DMS114 treated with DMSO at 0.1 percent for 48 hours (cell line): ENCODE measurements around the gene CBX4.
"Not testable (repeated sequence)": the region's sequence is repeated elsewhere in the genome, so short reads cannot be mapped to it uniquely, and the experiment has no call there.

Source experiments
- DNase-seq: peaks from one replicate; lab custom pipeline; 2025; ENCODE audit not compliant: unreplicated experiment; lab: John Stamatoyannopoulos, UW

The CBX4 gene

DNA sequence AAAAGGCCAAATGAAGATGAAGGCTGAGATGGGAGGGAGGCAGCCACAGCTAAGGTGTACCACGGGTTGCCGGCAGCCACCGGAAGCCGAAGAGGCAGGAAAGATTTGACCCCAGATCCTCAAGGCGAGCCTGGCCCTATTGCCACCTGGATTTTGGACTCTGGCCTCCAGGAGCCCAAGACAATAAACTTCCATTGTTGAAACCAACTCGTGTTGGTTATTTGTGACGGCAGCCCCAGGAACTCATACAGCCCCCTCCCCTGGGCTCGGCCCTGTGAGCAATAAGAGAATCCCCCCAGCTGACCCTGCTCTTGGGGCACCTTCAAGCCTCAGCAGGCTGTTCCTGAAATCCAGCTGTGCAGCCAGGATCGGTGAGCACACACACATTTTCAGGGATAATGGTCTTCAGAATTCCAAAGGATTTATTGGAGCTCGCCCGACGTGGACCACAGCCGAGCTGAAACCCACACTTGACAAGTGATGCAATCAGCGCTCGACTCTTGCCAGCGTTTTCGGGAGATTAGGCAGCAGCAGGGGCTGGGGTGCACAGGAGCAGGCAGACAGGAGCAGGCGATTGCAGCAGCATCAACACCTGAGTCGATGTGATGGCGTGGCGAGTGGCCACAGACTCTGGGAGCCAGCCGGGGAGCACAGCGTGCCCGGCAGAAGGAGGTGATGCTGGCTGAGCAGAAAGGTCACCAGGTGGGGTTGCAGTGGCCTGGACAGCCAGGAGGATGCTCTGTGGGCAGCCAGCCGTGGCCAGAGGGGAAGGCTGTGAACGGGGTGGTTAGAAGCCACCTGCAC is 22.4 kb upstream of the CBX4 start:
- DNase-seq, result no peak

DNA sequence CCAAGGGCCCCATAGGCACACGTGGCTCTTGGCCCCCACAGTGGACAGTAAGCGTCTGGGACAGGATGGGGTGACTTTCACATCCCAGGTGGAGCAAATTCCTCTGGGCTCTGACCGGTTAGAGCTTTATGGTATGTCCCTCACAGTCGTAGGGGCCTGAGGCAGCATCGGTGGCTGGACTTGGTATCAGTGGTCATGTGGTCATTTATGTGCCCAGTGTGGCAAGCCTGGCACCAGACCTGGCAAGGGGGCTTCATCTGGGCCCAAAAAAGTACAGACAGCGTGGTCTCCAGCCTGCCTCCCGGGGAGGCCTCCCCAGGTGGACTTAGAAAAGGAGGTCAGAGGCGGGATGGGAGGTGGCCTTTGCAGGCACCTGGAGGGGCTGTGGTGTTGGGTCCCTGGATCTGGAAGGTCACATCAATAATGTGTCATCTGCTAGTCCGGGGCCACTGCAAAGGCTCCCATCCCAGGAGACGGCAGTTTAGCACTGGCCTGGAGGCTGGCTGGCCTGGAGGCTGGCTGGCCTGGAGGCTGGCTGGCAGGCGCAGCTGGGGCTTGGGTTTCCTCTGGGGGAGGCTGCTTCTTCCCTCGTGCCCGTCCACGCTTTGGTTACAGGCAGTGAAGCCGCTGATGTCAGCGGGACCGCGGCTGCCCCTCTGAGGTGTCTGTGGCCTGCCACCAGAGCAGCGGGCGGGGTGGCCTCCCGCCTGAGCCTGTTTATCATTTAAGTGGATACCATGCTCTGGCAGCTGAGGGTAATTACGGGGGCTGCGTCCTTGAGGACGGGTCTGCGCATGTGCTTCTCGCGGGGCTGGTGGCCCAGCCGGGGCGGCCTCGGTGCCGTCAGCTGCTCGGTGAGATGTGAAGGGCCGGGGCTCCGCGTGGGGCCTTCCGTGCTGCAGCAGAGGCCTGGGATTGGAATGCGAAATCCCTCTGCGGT is 20.7 kb upstream of the CBX4 start:
- DNase-seq, result no peak

DNA sequence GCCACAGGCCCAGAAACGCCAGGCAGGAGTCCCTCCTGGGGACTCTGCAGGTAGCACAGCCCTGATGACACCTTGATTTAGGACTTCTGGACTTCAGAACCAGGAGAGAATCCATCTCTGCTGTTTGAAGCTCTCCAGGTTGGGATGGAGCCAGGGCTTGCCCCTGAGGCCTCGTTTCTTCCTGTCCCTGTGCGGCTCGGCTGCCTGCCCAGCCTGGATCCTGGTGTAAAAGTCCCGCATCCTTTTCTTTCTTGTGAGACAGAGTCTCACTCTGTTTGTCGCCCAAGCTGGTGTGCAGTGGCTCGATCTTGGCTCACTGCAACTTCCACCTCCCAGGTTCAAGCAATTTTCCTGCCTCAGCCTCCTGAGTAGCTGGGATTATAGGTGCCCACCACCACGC is 17.9 kb upstream of the CBX4 start:
- no peak for DNase-seq

DNA sequence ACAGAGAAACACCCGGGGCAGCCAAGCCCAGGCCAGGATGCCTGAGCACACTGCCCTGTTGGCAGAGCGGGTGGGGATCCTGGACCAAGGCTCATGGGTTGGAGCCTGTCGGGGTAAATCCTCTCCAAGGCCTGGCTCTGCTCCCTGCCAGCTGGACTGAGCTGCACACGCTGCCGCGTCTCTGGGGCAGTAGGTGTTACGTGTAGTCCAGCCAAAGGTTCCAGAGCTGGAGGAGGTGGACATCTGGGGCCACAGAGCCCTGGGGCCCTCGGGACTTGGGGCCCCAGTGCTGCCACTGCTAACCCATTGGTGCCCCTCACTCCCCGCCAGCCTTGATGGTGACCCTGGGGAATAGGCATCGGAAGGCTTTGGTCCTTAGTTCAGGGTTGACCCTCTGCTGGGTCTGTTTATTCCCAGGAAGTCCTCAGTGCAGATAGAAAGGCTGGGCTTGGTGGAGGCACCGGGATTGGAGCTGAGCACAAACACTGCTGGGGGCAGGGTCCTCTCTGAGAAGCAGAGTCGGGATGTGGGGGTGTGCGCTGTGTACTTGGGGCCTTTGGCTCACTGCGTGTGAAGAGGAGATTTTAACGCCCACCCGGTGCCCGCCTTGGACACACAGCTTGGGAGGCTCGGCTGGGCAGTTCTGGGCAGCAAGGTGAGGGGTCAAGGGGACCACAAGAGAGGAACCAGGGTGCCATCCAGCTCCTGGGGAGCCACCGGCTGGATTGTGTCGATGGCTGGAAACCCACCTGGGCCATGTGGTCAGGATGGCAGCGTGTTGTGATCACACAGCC is 16.3 kb upstream of the CBX4 start:
- no peak for DNase-seq

DNA sequence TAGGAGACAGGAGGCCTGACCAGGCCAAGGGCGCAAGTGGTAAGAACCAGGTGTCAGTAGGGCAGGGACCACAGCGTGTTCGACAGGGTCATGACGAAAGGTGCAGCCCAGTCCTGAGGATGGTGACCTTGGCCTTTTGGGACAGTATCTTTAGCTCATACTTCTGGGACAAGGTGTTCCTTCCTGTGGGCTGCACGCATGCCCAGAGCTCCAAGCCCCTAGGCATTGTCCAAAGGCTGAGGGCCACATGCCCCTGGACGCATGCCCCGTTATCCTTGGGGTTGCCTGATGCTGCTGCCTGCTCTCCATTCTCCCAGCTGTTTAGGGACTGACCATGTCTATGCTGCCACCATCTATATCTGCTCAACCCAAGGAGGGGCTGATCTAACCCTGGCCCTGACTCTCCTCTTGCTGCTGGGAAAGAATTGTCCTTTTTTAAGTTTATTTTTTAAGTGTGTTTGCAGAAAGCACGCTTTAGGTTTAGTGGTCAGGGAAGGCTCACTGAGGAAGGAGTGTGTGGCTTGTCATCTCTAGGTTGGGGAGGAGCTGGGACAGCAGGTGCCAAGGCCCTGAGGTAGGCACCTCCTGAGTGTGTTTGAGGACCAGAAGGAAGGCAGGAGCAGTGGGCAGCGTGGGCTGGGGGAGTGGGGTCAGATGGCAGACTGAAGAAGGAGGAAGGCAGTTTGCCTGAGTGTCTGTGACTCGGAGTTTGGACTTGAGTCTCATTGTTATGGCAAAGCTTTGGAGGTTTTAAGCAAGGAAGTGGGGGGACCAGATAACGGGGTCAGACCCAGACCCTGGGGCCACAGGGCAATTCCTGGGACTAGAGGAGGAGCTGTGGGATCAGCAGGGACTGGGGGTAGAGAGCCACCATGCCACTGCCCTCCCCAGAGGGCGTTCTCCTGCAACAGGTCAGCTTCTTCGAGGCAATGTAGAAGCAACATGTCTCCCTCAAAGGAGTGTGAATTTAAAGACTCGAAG is 15.1 kb upstream of the CBX4 start:
- no peak for DNase-seq

DNA sequence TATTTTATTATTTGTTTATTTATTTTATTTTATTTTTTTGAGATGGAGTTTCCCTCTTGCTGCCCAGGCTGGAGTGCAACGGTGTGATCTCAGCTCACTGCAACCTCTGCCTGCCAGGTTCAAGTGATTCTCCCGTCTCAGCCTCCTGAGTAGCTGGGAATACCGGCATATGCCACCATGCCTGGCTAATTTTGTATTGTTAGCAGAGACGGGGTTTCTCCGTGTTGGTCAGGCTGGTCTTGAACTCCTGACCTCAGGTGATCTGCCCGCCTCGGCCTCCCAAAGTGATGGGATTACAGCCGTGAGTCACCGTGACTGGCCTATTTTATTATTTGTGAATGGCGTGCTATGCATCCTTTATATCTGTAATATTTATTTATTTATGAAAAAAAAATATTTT is 13.9 kb upstream of the CBX4 start:
- DNase-seq, result not testable (repeated sequence)

DNA sequence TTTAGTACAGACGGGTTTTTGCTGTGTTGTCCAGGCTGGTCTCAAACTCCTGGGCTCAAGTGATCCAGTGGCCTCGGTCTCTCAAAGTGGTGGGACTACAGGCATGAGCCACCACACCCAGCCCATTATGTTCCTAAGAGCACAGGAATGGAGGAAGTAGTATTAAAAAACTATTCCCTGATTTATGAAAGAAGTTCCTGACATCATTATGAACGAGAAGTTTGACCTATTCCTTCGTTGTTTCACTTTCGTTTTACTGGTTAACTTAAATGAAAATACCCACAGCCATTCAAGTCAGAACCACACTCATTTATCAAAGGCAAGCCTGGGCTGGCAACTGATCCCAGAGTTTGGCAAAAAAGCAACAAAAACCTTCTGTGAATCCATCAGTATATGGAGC is 13.5 kb upstream of the CBX4 start:
- DNase-seq, result no peak

DNA sequence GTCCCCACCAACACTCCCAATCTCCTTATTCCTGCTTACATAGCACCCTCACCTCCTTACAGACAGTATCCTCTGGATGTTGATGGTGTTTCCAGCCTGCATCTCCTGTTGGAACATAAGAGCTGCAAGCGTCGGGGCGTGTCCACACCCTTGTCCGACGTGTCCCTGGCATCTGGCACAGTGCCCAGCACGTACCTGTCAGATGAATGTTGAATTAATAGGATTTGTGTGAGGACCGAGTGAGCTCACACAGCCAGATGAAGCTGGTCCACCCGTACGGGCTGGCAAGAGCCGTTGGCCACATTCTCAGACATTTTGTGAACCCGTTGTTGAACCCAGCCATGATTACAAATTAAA is 12.2 kb upstream of the CBX4 start:
- DNase-seq, result no peak

DNA sequence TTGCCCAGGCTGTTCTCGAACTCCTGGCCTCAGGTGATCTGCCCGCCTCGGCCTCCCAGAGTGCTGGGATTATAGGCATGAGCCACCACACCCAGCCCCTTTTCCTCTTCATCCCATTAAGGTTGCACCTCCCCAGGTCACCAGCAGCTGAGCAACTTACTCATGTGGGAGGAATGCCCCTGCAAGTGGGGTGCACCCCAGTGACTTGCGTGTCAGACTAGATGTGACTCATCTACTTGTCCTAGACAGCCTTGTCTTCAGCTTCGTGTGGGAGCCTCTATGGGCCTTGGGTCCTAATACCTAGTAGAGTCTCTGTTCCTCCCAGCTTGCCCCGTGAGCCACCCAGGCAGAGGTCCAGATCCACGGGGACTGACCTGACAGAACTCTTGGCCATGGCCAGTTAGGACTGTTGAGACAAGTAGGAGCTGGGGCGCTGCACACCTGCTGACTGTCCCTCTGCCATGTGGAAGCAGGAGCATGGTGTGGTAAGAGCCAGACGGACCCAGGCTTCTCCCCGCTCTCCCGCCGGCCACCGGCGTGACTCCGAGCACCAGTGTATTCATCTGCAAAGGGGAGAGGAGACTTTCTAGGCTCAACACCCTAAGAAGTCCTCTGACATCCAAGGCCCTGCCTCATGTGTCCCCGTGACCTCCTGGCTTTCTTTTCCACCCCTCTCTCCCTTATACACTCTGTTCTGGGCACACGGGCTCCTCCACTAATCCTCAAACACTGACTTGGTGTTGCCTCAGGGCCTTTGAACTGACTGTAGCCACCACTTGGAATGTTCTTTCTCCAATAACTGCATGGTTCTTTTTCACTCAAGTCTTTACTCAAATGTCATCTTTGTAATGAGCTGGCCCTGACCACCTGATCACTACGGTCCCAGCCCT is 11.6 kb upstream of the CBX4 start:
- DNase-seq, result no peak

DNA sequence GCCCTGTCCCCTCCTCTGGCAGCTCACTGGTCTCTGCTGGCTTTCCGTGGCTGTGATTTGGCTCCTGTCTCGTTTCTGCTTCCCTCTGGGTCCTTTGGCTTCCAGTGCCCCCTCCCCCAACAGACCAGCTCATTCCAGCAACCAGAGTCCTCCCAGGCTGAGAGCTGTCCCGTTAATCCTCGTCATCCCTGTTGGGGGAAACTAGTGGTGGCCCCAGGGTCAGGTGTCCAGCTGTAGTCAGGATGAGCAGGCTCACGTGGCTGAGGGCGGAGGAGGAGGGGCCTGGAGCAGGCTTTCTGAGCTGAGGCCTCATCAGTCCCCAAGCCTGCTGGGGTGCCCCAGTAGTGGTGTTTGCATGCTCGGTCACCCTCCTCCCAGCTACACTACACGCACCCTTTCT is 10.7 kb upstream of the CBX4 start:
- DNase-seq, result no peak

DNA sequence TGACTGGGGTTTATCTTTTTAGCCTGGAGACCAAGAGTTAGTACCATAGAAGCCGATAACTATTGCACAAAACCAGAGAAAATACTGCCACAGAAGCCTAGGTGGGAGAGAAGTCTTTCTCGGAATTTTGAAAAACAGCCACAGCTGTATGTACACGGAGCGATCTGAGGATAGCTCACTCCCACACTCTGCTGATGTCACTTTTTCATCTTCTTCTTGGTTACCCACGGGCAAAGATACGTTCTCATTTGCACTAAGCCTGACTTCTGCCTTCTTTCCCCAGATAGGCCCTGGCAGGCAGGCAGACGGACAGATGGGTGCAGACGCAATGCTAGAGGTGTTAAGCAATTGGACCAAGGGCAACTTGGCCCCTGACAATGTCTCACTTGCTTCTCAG is 9.1 kb upstream of the CBX4 start:
- no peak for DNase-seq

DNA sequence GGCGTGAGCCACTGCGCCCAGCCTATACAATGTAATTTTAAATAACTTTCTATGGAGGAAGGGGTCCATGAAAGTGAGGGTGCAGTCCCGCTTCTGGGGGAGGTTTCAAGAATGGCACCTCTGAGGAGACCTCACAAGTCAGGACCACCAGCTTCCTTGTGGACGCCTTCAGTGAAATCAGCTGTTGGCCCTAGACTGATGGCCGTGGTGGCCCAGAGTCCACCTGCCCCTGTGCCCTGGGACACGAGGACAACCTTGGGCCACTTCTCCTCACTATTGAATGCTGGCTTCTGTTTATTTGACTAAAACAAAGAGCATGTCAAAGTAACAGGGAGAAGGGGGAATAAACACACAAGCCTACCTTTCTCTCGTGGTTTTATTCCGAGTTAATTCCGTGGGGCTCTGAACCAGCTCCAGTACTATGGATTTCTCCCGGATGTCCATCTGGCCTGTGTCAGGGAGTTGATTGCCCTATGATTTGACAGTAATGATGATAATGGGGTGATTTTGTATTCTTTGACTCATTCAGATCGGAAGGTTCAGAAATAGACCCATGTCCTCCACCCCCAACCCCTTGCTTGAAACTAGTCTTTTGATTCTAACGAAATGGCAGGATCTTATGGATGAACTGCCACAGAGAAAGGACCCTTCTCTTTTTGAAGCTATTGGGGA is 8.6 kb upstream of the CBX4 start:
- DNase-seq, result no peak

DNA sequence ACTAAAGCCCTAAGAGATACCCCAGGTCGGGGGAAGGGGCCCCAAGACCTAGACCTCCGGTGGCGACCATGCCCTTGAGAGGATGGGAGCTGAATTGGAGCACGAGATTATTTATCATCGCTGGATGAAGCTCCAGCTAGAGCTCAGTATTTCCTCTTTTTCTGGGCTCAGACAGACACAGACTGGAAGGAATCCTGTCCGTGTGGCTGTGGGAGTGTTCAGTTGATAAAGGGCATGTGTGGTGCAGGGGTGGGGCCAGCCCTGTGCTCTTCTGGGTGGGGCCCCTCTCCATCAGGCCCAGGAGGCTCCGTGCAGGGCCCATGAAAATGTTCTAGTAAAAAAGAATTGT is 6.3 kb upstream of the CBX4 start:
- DNase-seq, result no peak

DNA sequence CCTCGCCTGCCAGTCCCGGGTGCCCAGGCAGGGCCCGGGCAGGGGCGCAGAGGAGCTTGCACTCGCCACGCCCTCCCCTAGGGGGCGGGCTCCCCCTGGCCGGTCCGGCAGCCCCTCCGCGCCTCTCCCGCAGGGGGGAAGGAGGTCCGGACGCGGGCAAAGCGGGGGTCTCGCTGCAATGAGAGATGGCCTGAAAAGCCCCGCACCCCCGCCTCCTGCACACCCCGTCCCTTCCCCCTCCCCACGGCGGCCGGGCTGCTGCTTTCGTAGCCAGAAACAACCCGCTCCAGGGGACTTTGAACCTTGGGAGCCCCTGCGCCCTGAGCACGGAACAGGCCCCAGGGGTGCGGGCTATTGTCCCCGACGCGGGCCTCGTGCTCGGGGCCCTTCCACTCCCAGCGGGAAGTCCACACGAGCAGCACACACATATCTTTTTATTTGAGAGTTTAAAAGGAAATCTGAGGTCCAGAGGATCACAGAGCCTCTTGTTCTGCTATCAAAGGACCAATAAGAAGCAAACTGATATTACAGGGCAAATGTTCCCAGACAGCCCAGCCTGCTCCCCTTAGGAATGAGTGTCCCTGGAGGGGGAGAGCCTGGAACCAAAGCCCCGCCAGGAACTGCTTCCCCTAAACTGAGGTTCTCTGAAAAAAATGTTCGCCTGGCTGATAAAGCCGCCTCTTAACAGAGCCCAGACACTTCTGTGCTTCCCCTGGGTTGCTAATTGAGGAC is 5.8 kb upstream of the CBX4 start:
- peak; percentile 13 for DNase-seq

DNA sequence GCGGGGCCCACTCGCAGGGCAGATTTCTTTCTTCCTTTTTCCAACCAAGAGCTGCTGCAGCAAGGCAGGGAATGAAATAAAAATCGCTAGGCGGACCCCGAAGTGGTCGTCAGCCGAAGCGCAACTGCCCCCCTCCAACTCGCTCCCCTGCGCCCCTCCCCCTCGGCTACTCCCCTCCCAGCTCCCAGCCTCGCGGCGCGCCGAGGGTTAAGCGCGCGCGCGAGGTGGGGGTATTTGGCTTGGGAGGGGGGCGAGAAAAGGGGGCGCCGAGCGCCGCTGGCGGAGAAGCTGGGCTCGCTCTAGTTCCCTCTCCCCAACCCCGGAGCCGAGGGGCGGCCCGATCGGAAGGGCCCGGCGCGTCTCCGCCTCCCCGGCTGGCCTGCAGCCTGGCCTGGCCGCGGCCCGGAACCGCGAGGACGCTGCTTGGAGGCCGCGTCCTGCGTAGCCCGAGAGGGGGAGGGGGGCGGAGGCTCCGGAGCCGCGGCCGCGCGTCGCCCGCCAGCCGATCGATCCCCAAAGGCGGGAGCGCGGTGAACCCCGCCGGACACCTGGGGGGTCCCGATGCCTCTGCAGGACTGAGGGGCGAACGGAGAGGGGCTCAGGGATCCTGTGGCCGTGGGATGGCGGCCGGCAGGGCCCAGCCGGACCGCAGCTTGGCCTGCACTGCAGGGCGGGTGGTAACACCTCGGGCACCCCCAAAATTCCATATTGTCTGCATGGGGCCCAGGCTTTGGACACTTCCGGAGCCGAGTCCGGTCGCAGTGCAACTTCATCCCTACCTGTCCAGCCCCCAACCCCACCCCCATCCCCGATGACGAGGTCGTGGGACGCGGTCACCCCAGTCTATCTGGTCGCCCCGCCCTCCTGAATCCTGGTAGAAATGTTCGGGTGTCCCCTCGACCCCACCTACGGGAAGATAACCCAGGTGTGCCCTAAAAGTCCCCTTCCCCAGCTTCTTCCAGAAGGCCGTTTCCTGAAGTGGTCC is 4.9 kb upstream of the CBX4 start:
- no peak for DNase-seq

DNA sequence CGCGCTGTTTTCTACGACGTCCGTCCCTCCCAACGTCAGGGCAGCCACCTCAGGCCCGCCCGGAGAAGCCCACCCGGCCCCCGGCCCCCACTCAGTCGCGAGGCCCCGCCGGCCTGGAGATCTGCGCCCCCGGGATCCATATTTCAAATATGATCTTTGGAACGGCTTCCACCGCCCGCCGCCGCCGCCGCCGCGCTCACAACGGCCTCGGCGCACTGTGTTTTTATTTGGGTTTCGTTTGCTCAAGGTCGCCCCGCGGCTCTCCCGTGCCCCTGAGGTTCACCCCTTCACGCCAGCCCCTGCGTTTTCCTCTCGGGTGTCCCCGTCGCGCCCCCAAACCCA is 4.2 kb upstream of the CBX4 start:
- no peak for DNase-seq
